Neural cell (in vitro differentiated cells): Measurements from ENCODE around the gene GLCE. TPM values are rescaled to one million over a fixed set of nuclear protein-coding genes. Genes with fewer than 3 reads are reported as not detected.

Experiments used
- H2AFZ ChIP-seq: fragments of 200-600, 300-800 bp; sonication (generic), shearing (Covaris generic); 2 replicates; pipeline ENCODE4 v1.6.0; 2014; ENCODE audit warnings: low read depth, mild to moderate bottlenecking, antibody characterized with exemption, low read length, moderate library complexity
- H3F3A ChIP-seq: fragments of 200-600 bp; shearing (Covaris generic); 2 replicates; pipeline ENCODE4 v1.6.1; 2016; ENCODE audit warnings: mild to moderate bottlenecking, moderate library complexity, mixed read lengths, antibody characterized with exemption, low read length; ENCODE audit not compliant: insufficient read depth, poor library complexity, severe bottlenecking
- H3K27ac ChIP-seq: fragments of 200-600, 300-800 bp; sonication (generic), shearing (Covaris generic); 2 replicates; pipeline ENCODE4 v1.5.1; 2014; ENCODE audit warnings: mild to moderate bottlenecking, low read length, moderate library complexity
- H3K27me3 ChIP-seq: fragments of 300-800, 200-600 bp; sonication (generic), shearing (Covaris generic); 2 replicates; pipeline ENCODE4 v1.6.0; 2014; ENCODE audit warnings: mild to moderate bottlenecking, low read depth, low read length, moderate library complexity; ENCODE audit not compliant: insufficient read depth
- H3K36me3 ChIP-seq: fragments of 300-800, 200-600 bp; sonication (generic), shearing (Covaris generic); 2 replicates; pipeline ENCODE4 v1.5.1; 2014; ENCODE audit warnings: mild to moderate bottlenecking, antibody characterized with exemption, low read length, moderate library complexity; ENCODE audit not compliant: insufficient read depth
- H3K4me2 ChIP-seq: fragments of 300-800, 200-600 bp; sonication (generic), shearing (Covaris generic); 2 replicates; pipeline ENCODE4 v1.6.0; 2014; ENCODE audit warnings: mild to moderate bottlenecking, low read length
- H3K4me3 ChIP-seq: fragments of 300-800, 200-600 bp; sonication (generic), shearing (Covaris generic); 2 replicates; pipeline ENCODE4 v1.5.1; 2014; ENCODE audit warnings: mild to moderate bottlenecking, low read length, moderate library complexity
- H3K79me2 ChIP-seq: fragments of 200-600 bp; shearing (Covaris generic); replicated peaks from 2 replicates; pipeline ENCODE4 v1.6.0; 2014; ENCODE audit warnings: mild to moderate bottlenecking, low read length, moderate library complexity; ENCODE audit not compliant: insufficient read depth
- H3K9ac ChIP-seq: fragments of 300-800, 200-600 bp; sonication (generic), shearing (Covaris generic); 2 replicates; pipeline ENCODE4 v1.6.1; 2016; ENCODE audit warnings: mild to moderate bottlenecking, low read length, mixed read lengths
- H3K9me2 ChIP-seq: fragments of 200-600 bp; shearing (Covaris generic); 2 replicates; pipeline ENCODE4 v1.6.1; 2016; ENCODE audit warnings: mild to moderate bottlenecking, low read length, mixed read lengths; ENCODE audit not compliant: insufficient read depth
- H3K9me3 ChIP-seq: fragments of 200-600, 300-800 bp; sonication (generic), shearing (Covaris generic); 2 replicates; pipeline ENCODE4 v1.6.1; 2016; ENCODE audit warnings: mild to moderate bottlenecking, mixed run types, low read length, moderate library complexity, mixed read lengths
- H4K20me1 ChIP-seq: fragments of 200-600 bp; shearing (Covaris generic); 2 replicates; pipeline ENCODE4 v1.6.1; 2016; ENCODE audit warnings: mild to moderate bottlenecking, mixed run types; ENCODE audit not compliant: insufficient read depth
- CTCF ChIP-seq: fragments of 450-650 bp; IDR thresholded peaks from 2 replicates; pipeline ENCODE4 v1.5.1; 2014; ENCODE audit warnings: antibody characterized with exemption, mild to moderate bottlenecking, moderate library complexity; ENCODE audit not compliant: poor library complexity, severe bottlenecking
- EP300 ChIP-seq: fragments of 450-650 bp; conservative IDR thresholded peaks from 2 replicates; pipeline ENCODE4 v1.6.1; 2014; ENCODE audit warnings: antibody characterized with exemption, mild to moderate bottlenecking, moderate library complexity; ENCODE audit not compliant: poor library complexity, severe bottlenecking
- EZH2 ChIP-seq: fragments of 200-600, 300-800 bp; shearing (Covaris generic), sonication (generic); IDR thresholded peaks from 2 replicates; pipeline ENCODE4 v1.6.1; 2014; ENCODE audit warnings: antibody characterized with exemption, low read length, borderline replicate concordance, mild to moderate bottlenecking; ENCODE audit not compliant: insufficient read depth, poor library complexity, severe bottlenecking
- MXI1 ChIP-seq: fragments of 450-650 bp; conservative IDR thresholded peaks from 2 replicates; pipeline ENCODE4 v1.6.1; 2014; ENCODE audit warnings: antibody characterized with exemption, mild to moderate bottlenecking; ENCODE audit not compliant: poor library complexity, severe bottlenecking
- POLR2AphosphoS5 ChIP-seq: IDR thresholded peaks from 2 replicates; pipeline ENCODE4 v1.6.1; 2012
- RAD21 ChIP-seq: fragments of 450-650 bp; conservative IDR thresholded peaks from 2 replicates; pipeline ENCODE4 v1.6.1; 2014; ENCODE audit warnings: antibody characterized with exemption, mild to moderate bottlenecking, moderate library complexity
- REST ChIP-seq: IDR thresholded peaks from 2 replicates; pipeline ENCODE4 v1.6.1; 2012; ENCODE audit warnings: borderline replicate concordance
- SMC3 ChIP-seq: fragments of 450-650 bp; conservative IDR thresholded peaks from 2 replicates; pipeline ENCODE4 v1.6.1; 2014; ENCODE audit warnings: antibody characterized with exemption, mild to moderate bottlenecking, moderate library complexity; ENCODE audit not compliant: poor library complexity
- TAF1 ChIP-seq: IDR thresholded peaks from 2 replicates; pipeline ENCODE4 v1.6.1; 2012; ENCODE audit warnings: low read depth
- polyA plus RNA-seq: library from polyadenylated mRNA; depleted of rRNA; stranded (reverse); fragments of >200 nt; gene quantifications from 2 replicates; pipeline ENCODE4 v1.2.3, GENCODE V29; 2014

Gene GLCE
- polyA plus RNA-seq, 1 donor from 2014 or later: 31.5 TPM

- peaks cover 33% of the 10 kb centered on the region for H3K27me3 ChIP-seq
- H4K20me1 ChIP-seq: no peaks in the 10 kb centered on the region
- no peaks in the 10 kb centered on the region for H3K79me2 ChIP-seq
- no peak overlapping the region for H2AFZ ChIP-seq
- H3K4me3 ChIP-seq: no peak overlapping the region
- H3K27ac ChIP-seq: no peak overlapping the region
- no peaks in the 10 kb centered on the region for H3K36me3 ChIP-seq
- no peaks in the 10 kb centered on the region for H3F3A ChIP-seq
- H3K9ac ChIP-seq: no peak overlapping the region
- H3K4me2 ChIP-seq: no peak overlapping the region
- H3K9me2 ChIP-seq: no peaks in the 10 kb centered on the region
- no peaks in the 10 kb centered on the region for H3K9me3 ChIP-seq
- no peak for TF ChIP-seq EZH2
- no peak for TF ChIP-seq CTCF
- TF ChIP-seq SMC3: no peak
- no peak for TF ChIP-seq MXI1
- no peak for TF ChIP-seq RAD21
- no peak for TF ChIP-seq POLR2AphosphoS5
- no peak for TF ChIP-seq REST
- no peak for TF ChIP-seq EP300
- no peak for TF ChIP-seq TAF1
Observed at GRCh38 chr15:69302929-69303328, 142.5 kb downstream of the GLCE start.

DNA sequence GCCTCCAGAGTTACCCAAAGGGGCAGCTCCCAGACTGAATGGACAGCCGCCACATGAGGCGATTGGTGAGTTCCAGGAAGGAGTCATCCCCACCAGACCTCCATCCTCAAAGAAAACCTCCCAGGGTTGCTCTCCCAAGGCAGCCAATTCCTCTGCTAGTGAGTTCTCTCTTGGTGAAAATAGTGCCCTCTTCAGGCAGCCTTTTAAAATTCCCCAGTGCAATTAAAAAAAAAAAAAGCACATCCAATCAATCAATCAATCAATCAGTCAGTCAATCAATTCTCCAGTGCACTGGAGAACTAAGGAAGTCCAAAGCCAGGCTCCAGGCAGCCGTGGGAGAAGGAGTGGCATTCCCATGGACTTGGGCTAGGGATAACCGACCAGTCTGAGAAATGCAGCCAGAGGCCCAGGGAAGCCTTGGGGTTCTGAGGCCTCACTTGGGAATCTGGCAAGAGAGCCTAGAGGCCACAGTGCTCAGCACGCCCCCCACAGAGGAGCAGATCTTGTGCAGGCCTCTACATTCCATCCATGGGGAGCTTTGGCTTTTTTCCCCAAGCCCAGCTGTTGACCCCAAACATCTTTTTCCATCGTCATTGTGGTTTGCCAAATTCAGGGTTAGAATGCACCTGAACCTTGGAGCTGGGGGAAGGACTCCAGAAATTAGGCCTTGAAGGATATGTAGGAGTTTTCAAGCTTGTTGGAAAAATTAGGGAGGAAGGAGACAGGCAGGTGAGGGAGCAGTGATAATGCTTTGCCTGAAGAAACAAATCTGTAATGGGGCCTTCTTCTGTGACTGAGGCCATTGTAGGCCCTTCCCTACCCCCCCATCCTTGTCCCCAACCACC lies 143.1 kb downstream of the GLCE start:
- Histone ChIP-seq H3K9ac (no peak overlapping the region), H3K9me3 (no peaks in the 10 kb centered on the region), H2AFZ (no peak overlapping the region), H3K36me3 (no peaks in the 10 kb centered on the region), H3K4me3 (no peak overlapping the region), H3K27me3 (peaks cover 26% of the 10 kb centered on the region), H3K79me2 (no peaks in the 10 kb centered on the region), H4K20me1 (no peaks in the 10 kb centered on the region), H3K4me2 (no peak overlapping the region), H3F3A (no peaks in the 10 kb centered on the region), H3K9me2 (no peaks in the 10 kb centered on the region), H3K27ac (no peak overlapping the region)
- TF ChIP-seq EZH2 (no peak), MXI1 (no peak), TAF1 (no peak), EP300 (no peak), CTCF (no peak), RAD21 (no peak), SMC3 (no peak), POLR2AphosphoS5 (no peak), REST (no peak)
